ENCODE data around the gene CCNG2. TPM values are rescaled to one million over a fixed set of nuclear protein-coding genes. Genes with fewer than 3 reads are reported as not detected.

Gene CCNG2
- total and polyA plus RNA-seq, 12 donors: 5.4 to 69.2 (median 20.9) TPM

GRCh38 chr4:77177199-77177598 lies 20.2 kb downstream of the CCNG2 start:
- Histone ChIP-seq H3K36me3 (replicated peaks in 1 of 2) (no peaks in the 10 kb centered on the region), H3K9me3 (replicated peaks in 1 of 3) (no peaks in the 10 kb centered on the region), H3K4me1 (replicated peaks in 1 of 2) (no peaks in the 10 kb centered on the region), H3K27me3 (no peaks in the 10 kb centered on the region), H3K27ac (no peak overlapping the region), H3K4me3 (no peak overlapping the region)
- TF ChIP-seq POLR2A (IDR thresholded peaks at IDR 0.05): no peak
- no peak for DNase-seq
- intact Hi-C loops (cut with DNase I): no loop called here
- 82 to 94% (median 84%) methylated on average over 3 of the region's 3 CpGs for WGBS, 4 donors

GRCh38 chr4:77178560-77178959 lies 21.6 kb downstream of the CCNG2 start:
- Histone ChIP-seq H3K27me3 (no peaks in the 10 kb centered on the region), H3K27ac (no peak overlapping the region), H3K9me3 (replicated peaks in 1 of 3) (no peaks in the 10 kb centered on the region), H3K4me1 (replicated peaks in 1 of 2) (no peaks in the 10 kb centered on the region), H3K36me3 (replicated peaks in 1 of 2) (no peaks in the 10 kb centered on the region), H3K4me3 (no peak overlapping the region)
- TF ChIP-seq CTCF (IDR thresholded peaks at IDR 0.05) (no peak), POLR2A (IDR thresholded peaks at IDR 0.05) (no peak)
- DNase-seq: no peak
- 74 to 90% (median 89%) methylated on average over 2 of the region's 2 CpGs for WGBS, 4 donors
- intact Hi-C loops (cut with DNase I): no loop called here

- no peak overlapping the region for H3K27ac ChIP-seq
- H3K4me3 ChIP-seq: no peak overlapping the region
- no peak for TF ChIP-seq CTCF (IDR thresholded peaks at IDR 0.05)
- TF ChIP-seq POLR2A (IDR thresholded peaks at IDR 0.05): no peak
- no peaks in the 10 kb centered on the region for H3K4me1 ChIP-seq (replicated peaks in 1 of 2)
- no peak for DNase-seq
- no peaks in the 10 kb centered on the region for H3K36me3 ChIP-seq (replicated peaks in 1 of 2)
- H3K9me3 ChIP-seq (replicated peaks in 1 of 3): no peaks in the 10 kb centered on the region
- intact Hi-C loops (cut with DNase I): no loop called here
- H3K27me3 ChIP-seq: no peaks in the 10 kb centered on the region
These were observed 22.5 kb downstream of the CCNG2 start for GRCh38 chr4:77179519-77179918.

GRCh38 chr4:77181720-77182119 lies 24.7 kb downstream of the CCNG2 start:
- H3K36me3 ChIP-seq (replicated peaks in 1 of 2): no peaks in the 10 kb centered on the region
- TF ChIP-seq POLR2A (IDR thresholded peaks at IDR 0.05): no peak
- no peak for TF ChIP-seq CTCF (IDR thresholded peaks at IDR 0.05)
- no peak for DNase-seq
- intact Hi-C loops (cut with DNase I): no loop called here
- no peaks in the 10 kb centered on the region for H3K27me3 ChIP-seq
- no peak overlapping the region for H3K4me3 ChIP-seq
- no peak overlapping the region for H3K27ac ChIP-seq
- 78 to 100% (median 88%) methylated on average over 2 to 4 of the region's 4 CpGs for WGBS, 4 donors
- H3K9me3 ChIP-seq (replicated peaks in 1 of 3): no peaks in the 10 kb centered on the region
- H3K4me1 ChIP-seq (replicated peaks in 1 of 2): no peaks in the 10 kb centered on the region

GRCh38 chr4:77183777-77184420 lies 26.9 kb downstream of the CCNG2 start:
- Histone ChIP-seq H3K9me3 (replicated peaks in 1 of 3) (no peaks in the 10 kb centered on the region), H3K4me3 (no peak overlapping the region), H3K4me1 (replicated peaks in 1 of 2) (no peaks in the 10 kb centered on the region), H3K36me3 (replicated peaks in 1 of 2) (no peaks in the 10 kb centered on the region), H3K27ac (no peak overlapping the region), H3K27me3 (no peaks in the 10 kb centered on the region)
- DNase-seq: no peak
- TF ChIP-seq CTCF (IDR thresholded peaks at IDR 0.05) (no peak), POLR2A (IDR thresholded peaks at IDR 0.05) (no peak)
- intact Hi-C loops (cut with DNase I): no loop called here
- 79 to 84% (median 80%) methylated on average over 6 of the region's 6 CpGs for WGBS, 4 donors
